Type B pancreatic cell (in vitro differentiated cells): ENCODE results near the gene FGF4. TPM values are rescaled to one million over a fixed set of nuclear protein-coding genes. Genes with fewer than 3 reads are reported as not detected.

Experiments used
- DNase-seq: peaks from one replicate; pipeline ENCODE4 v3.0.0; 2021; ENCODE audit warnings: mixed read lengths; ENCODE audit not compliant: unreplicated experiment; ENCODE audit errors: extremely low spot score
- H3K27ac Mint-ChIP-seq: 2 replicates; pipeline ENCODE4 v1.8.0; 2021; ENCODE audit warnings: mild to moderate bottlenecking, mixed read lengths
- H3K27me3 Mint-ChIP-seq: 2 replicates; pipeline ENCODE4 v1.8.0; 2021; ENCODE audit warnings: mixed read lengths
- H3K36me3 Mint-ChIP-seq: 2 replicates; pipeline ENCODE4 v1.8.0; 2021; ENCODE audit warnings: mixed read lengths
- H3K4me1 Mint-ChIP-seq: one replicate; pipeline ENCODE4 v1.8.0; 2021; ENCODE audit warnings: mixed read lengths; ENCODE audit not compliant: unreplicated experiment
- H3K4me3 Mint-ChIP-seq: 2 replicates; pipeline ENCODE4 v1.8.0; 2021; ENCODE audit warnings: mild to moderate bottlenecking, mixed read lengths
- H3K9me3 Mint-ChIP-seq: 2 replicates; pipeline ENCODE4 v1.8.0; 2021; ENCODE audit warnings: mixed read lengths
- total RNA-seq: library from RNA; stranded (reverse); gene quantifications from 2 replicates; pipeline ENCODE4 v1.2.1, GENCODE V29; 2021; ENCODE audit warnings: low replicate concordance
- TF ChIP-seq, protein P1 (sequence below): fragments of 200-600 bp; sonication (generic); conservative IDR thresholded peaks from 2 replicates; pipeline ENCODE4 v1.5.0; 2021; ENCODE audit warnings: antibody characterized with exemption, mild to moderate bottlenecking

FGF4 gene
- total RNA-seq, 1 donor from 2014 or later = 0.22 TPM

GRCh38 chr11:69799582-69799981, 24.4 kb upstream of the FGF4 start:
- H3K27me3 Mint-ChIP-seq = peaks cover 16% of the 10 kb centered on the region
- DNase-seq = no peak
- H3K4me3 Mint-ChIP-seq = no peak overlapping the region
- H3K9me3 Mint-ChIP-seq = no peaks in the 10 kb centered on the region
- H3K36me3 Mint-ChIP-seq = no peaks in the 10 kb centered on the region
- TF ChIP-seq, protein P1, sequence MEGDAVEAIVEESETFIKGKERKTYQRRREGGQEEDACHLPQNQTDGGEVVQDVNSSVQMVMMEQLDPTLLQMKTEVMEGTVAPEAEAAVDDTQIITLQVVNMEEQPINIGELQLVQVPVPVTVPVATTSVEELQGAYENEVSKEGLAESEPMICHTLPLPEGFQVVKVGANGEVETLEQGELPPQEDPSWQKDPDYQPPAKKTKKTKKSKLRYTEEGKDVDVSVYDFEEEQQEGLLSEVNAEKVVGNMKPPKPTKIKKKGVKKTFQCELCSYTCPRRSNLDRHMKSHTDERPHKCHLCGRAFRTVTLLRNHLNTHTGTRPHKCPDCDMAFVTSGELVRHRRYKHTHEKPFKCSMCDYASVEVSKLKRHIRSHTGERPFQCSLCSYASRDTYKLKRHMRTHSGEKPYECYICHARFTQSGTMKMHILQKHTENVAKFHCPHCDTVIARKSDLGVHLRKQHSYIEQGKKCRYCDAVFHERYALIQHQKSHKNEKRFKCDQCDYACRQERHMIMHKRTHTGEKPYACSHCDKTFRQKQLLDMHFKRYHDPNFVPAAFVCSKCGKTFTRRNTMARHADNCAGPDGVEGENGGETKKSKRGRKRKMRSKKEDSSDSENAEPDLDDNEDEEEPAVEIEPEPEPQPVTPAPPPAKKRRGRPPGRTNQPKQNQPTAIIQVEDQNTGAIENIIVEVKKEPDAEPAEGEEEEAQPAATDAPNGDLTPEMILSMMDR = no peak
- H3K4me1 Mint-ChIP-seq = no peaks in the 10 kb centered on the region
- no peak overlapping the region for H3K27ac Mint-ChIP-seq

GRCh38 chr11:69799097-69799496, 24.0 kb upstream of the FGF4 start:
- no peaks in the 10 kb centered on the region for H3K9me3 Mint-ChIP-seq
- H3K4me1 Mint-ChIP-seq = no peaks in the 10 kb centered on the region

GRCh38 chr11:69797737-69798528, 22.8 kb upstream of the FGF4 start:
- Mint-ChIP-seq H3K36me3 (no peaks in the 10 kb centered on the region), H3K27ac (no peak overlapping the region)

More at GRCh38 chr11:69799097-69799496, 24.0 kb upstream of the FGF4 start:
- H3K4me3 Mint-ChIP-seq = no peak overlapping the region
- TF ChIP-seq, protein P1 = no peak
- no peak for DNase-seq
- peaks cover 16% of the 10 kb centered on the region for H3K27me3 Mint-ChIP-seq
- H3K27ac Mint-ChIP-seq = no peak overlapping the region
- H3K36me3 Mint-ChIP-seq = no peaks in the 10 kb centered on the region

DNA sequence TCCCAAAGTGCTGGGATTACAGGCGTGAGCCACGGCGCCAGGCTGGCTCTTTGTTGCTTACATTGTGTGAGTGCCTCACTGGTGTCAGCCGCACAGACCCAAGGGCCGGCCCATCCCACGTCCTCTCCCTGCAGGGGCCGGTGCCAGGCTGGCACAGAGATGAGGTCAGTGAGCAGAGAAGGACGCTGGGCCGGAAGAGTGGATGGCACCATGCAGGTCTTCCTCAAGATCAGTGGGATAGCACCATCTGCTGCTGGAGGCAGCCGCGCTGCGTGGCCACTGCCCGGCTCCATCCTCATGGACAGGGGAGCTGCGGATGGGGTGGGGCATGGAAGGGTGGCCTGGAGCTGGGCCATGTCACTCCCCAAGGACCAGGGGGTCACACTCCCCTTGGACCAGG, 22.0 kb upstream of the FGF4 start:
- DNase-seq = no peak
- TF ChIP-seq, protein P1 = no peak
- no peaks in the 10 kb centered on the region for H3K36me3 Mint-ChIP-seq
- peaks cover 10% of the 10 kb centered on the region for H3K27me3 Mint-ChIP-seq
- no peaks in the 10 kb centered on the region for H3K4me1 Mint-ChIP-seq
- no peak overlapping the region for H3K4me3 Mint-ChIP-seq
- H3K9me3 Mint-ChIP-seq = no peaks in the 10 kb centered on the region
- H3K27ac Mint-ChIP-seq = no peak overlapping the region

More at GRCh38 chr11:69797737-69798528, 22.8 kb upstream of the FGF4 start:
- H3K4me1 Mint-ChIP-seq = no peaks in the 10 kb centered on the region
- no peak overlapping the region for H3K4me3 Mint-ChIP-seq
- TF ChIP-seq, protein P1 = no peak
- H3K9me3 Mint-ChIP-seq = no peaks in the 10 kb centered on the region
- peaks cover 15% of the 10 kb centered on the region for H3K27me3 Mint-ChIP-seq
- no peak for DNase-seq

GRCh38 chr11:69796063-69796462, 20.9 kb upstream of the FGF4 start:
- no peaks in the 10 kb centered on the region for H3K4me1 Mint-ChIP-seq
- H3K9me3 Mint-ChIP-seq = no peaks in the 10 kb centered on the region
- H3K27me3 Mint-ChIP-seq = peaks cover 4% of the 10 kb centered on the region
- TF ChIP-seq, protein P1 = no peak
- DNase-seq = no peak
- H3K36me3 Mint-ChIP-seq = no peaks in the 10 kb centered on the region
- no peak overlapping the region for H3K4me3 Mint-ChIP-seq
- no peak overlapping the region for H3K27ac Mint-ChIP-seq
